Measurements from ENCODE around the gene FCGR3A.

FCGR3A gene

GRCh38 chr1:161506336-161507223 is 43.0 kb downstream of the FCGR3A start:
- H3K9me3 ChIP-seq (ENCODE audit: insufficient read depth, low read length): no peaks in the 10 kb centered on the region
- no peak overlapping the region for H2AFZ ChIP-seq (ENCODE audit: low read depth, low read length)
- H3K4me2 ChIP-seq (ENCODE audit: low read length): no peak overlapping the region
- H3K4me1 ChIP-seq (ENCODE audit: low read length): peaks cover 16% of the 10 kb centered on the region
- no peaks in the 10 kb centered on the region for H3K79me2 ChIP-seq (ENCODE audit: low read length)
- H3K4me3 ChIP-seq (ENCODE audit: low read length): no peak overlapping the region
- no peaks in the 10 kb centered on the region for H4K20me1 ChIP-seq (ENCODE audit: insufficient read depth, low read length)
- H3K9ac ChIP-seq (ENCODE audit: low read length): no peak overlapping the region
- H3K36me3 ChIP-seq (replicated peaks; ENCODE audit: low read depth, low read length): no peaks in the 10 kb centered on the region
- H3K27ac ChIP-seq (ENCODE audit: low read length): no peak overlapping the region
- H3K27me3 ChIP-seq (ENCODE audit: low read depth, low read length): no peaks in the 10 kb centered on the region
- no peak for TF ChIP-seq CTCF (IDR thresholded peaks at IDR 0.05; ENCODE audit: low read depth, low read length)
- no peak for TF ChIP-seq EZH2phosphoT487 (IDR thresholded peaks at IDR 0.05; ENCODE audit: low read depth)

- no peak overlapping the region for H3K27ac ChIP-seq (ENCODE audit: low read length)
- peak overlapping the region; percentile 22; the same call in 1 of the 2 replicates for H3K9ac ChIP-seq (ENCODE audit: low read length)
- peaks cover 16% of the 10 kb centered on the region for H3K4me1 ChIP-seq (ENCODE audit: low read length)
- H3K79me2 ChIP-seq (ENCODE audit: low read length): no peaks in the 10 kb centered on the region
- TF ChIP-seq CTCF (IDR thresholded peaks at IDR 0.05; ENCODE audit: low read depth, low read length): no peak
- TF ChIP-seq EZH2phosphoT487 (IDR thresholded peaks at IDR 0.05; ENCODE audit: low read depth): no peak
- no peaks in the 10 kb centered on the region for H3K36me3 ChIP-seq (replicated peaks; ENCODE audit: low read depth, low read length)
- peak overlapping the region; percentile 89 for H2AFZ ChIP-seq (ENCODE audit: low read depth, low read length)
- H3K4me3 ChIP-seq (ENCODE audit: low read length): peak overlapping the region; percentile 39; the same call in 1 of the 2 replicates
- H4K20me1 ChIP-seq (ENCODE audit: insufficient read depth, low read length): no peaks in the 10 kb centered on the region
- H3K9me3 ChIP-seq (ENCODE audit: insufficient read depth, low read length): no peaks in the 10 kb centered on the region
- peak overlapping the region; percentile 62 for H3K4me2 ChIP-seq (ENCODE audit: low read length)
- no peaks in the 10 kb centered on the region for H3K27me3 ChIP-seq (ENCODE audit: low read depth, low read length)
These were observed 43.9 kb downstream of the FCGR3A start for GRCh38 chr1:161505686-161506085.

- TF ChIP-seq CTCF (IDR thresholded peaks at IDR 0.05; ENCODE audit: low read depth, low read length) (no peak), EZH2phosphoT487 (IDR thresholded peaks at IDR 0.05; ENCODE audit: low read depth) (no peak)
- Histone ChIP-seq H3K4me1 (ENCODE audit: low read length) (peaks cover 35% of the 10 kb centered on the region), H4K20me1 (ENCODE audit: insufficient read depth, low read length) (no peaks in the 10 kb centered on the region), H3K27me3 (ENCODE audit: low read depth, low read length) (no peaks in the 10 kb centered on the region), H2AFZ (ENCODE audit: low read depth, low read length) (no peak overlapping the region), H3K36me3 (replicated peaks; ENCODE audit: low read depth, low read length) (no peaks in the 10 kb centered on the region), H3K27ac (ENCODE audit: low read length) (no peak overlapping the region), H3K4me2 (ENCODE audit: low read length) (no peak overlapping the region), H3K9ac (ENCODE audit: low read length) (no peak overlapping the region), H3K9me3 (ENCODE audit: insufficient read depth, low read length) (no peaks in the 10 kb centered on the region), H3K4me3 (ENCODE audit: low read length) (no peak overlapping the region), H3K79me2 (ENCODE audit: low read length) (no peaks in the 10 kb centered on the region)
These were observed 46.2 kb downstream of the FCGR3A start for GRCh38 chr1:161503394-161503748.

GRCh38 chr1:161502641-161503393 is 46.8 kb downstream of the FCGR3A start:
- Histone ChIP-seq H3K27me3 (ENCODE audit: low read depth, low read length) (no peaks in the 10 kb centered on the region), H3K36me3 (replicated peaks; ENCODE audit: low read depth, low read length) (no peaks in the 10 kb centered on the region), H3K9me3 (ENCODE audit: insufficient read depth, low read length) (no peaks in the 10 kb centered on the region), H3K4me1 (ENCODE audit: low read length) (peaks cover 35% of the 10 kb centered on the region), H3K27ac (ENCODE audit: low read length) (no peak overlapping the region), H2AFZ (ENCODE audit: low read depth, low read length) (no peak overlapping the region), H3K9ac (ENCODE audit: low read length) (no peak overlapping the region), H4K20me1 (ENCODE audit: insufficient read depth, low read length) (no peaks in the 10 kb centered on the region), H3K79me2 (ENCODE audit: low read length) (no peaks in the 10 kb centered on the region), H3K4me2 (ENCODE audit: low read length) (no peak overlapping the region), H3K4me3 (ENCODE audit: low read length) (no peak overlapping the region)
- TF ChIP-seq EZH2phosphoT487 (IDR thresholded peaks at IDR 0.05; ENCODE audit: low read depth) (no peak), CTCF (IDR thresholded peaks at IDR 0.05; ENCODE audit: low read depth, low read length) (no peak)
